H9 (cell line): ENCODE measurements around the gene CCDC148. TPM values are rescaled to one million over a fixed set of nuclear protein-coding genes. Genes with fewer than 3 reads are reported as not detected.

Source experiments
- DNase-seq: peaks from one replicate; pipeline ENCODE4 v3.0.0-alpha.2; 2017
- H2AFZ ChIP-seq: one replicate; pipeline ENCODE4 v1.6.1; 2013; ENCODE audit warnings: mild to moderate bottlenecking, low read length, control low read depth, moderate library complexity
- H2AK5ac ChIP-seq: 2 replicates; pipeline ENCODE4 v1.6.1; 2013; ENCODE audit warnings: low read length, control low read depth, mixed read lengths; ENCODE audit not compliant: insufficient read length
- H2BK120ac ChIP-seq: one replicate; pipeline ENCODE4 v1.6.1; 2013; ENCODE audit warnings: low read depth, mild to moderate bottlenecking, low read length, control low read depth, inconsistent platforms; ENCODE audit not compliant: poor library complexity, severe bottlenecking
- H2BK12ac ChIP-seq: 2 replicates; pipeline ENCODE4 v1.6.1; 2013; ENCODE audit warnings: low read length, control low read depth, mixed read lengths, low read depth; ENCODE audit not compliant: insufficient read length
- H2BK15ac ChIP-seq: 2 replicates; pipeline ENCODE4 v1.6.1; 2013; ENCODE audit warnings: low read depth, low read length, control low read depth
- H2BK20ac ChIP-seq: one replicate; pipeline ENCODE4 v1.6.1; 2013; ENCODE audit warnings: low read depth, mild to moderate bottlenecking, low read length, control low read depth, inconsistent platforms; ENCODE audit not compliant: poor library complexity, severe bottlenecking
- H2BK5ac ChIP-seq: 2 replicates; pipeline ENCODE4 v1.6.1; 2013; ENCODE audit warnings: low read length, control low read depth, mixed read lengths; ENCODE audit not compliant: insufficient read length
- H3K14ac ChIP-seq: 2 replicates; pipeline ENCODE4 v1.6.1; 2013; ENCODE audit warnings: low read length, control low read depth; ENCODE audit not compliant: insufficient read depth
- H3K18ac ChIP-seq: 2 replicates; pipeline ENCODE4 v1.6.1; 2013; ENCODE audit warnings: low read depth, mild to moderate bottlenecking, mixed read lengths, low read length, control low read depth; ENCODE audit not compliant: insufficient read length
- H3K23ac ChIP-seq: 2 replicates; pipeline ENCODE4 v1.6.1; 2013; ENCODE audit warnings: low read length, control low read depth, mixed read lengths, low read depth; ENCODE audit not compliant: insufficient read length
- H3K23me2 ChIP-seq: 2 replicates; pipeline ENCODE4 v1.6.1; 2013; ENCODE audit warnings: low read depth, mild to moderate bottlenecking, mixed read lengths, low read length, control low read depth; ENCODE audit not compliant: insufficient read length, poor library complexity, severe bottlenecking
- H3K27ac ChIP-seq: 2 replicates; pipeline ENCODE4 v1.5.1; 2013; ENCODE audit warnings: low read length, control low read depth, mixed read lengths, low read depth; ENCODE audit not compliant: insufficient read length
- H3K27me3 ChIP-seq: 2 replicates; pipeline ENCODE4 v1.6.1; 2013; ENCODE audit warnings: low read length, control low read depth, inconsistent platforms; ENCODE audit not compliant: insufficient read depth
- H3K4ac ChIP-seq: 2 replicates; pipeline ENCODE4 v1.6.1; 2013; ENCODE audit warnings: low read depth, mild to moderate bottlenecking, control low read depth, inconsistent platforms, low read length, moderate library complexity
- H3K4me1 ChIP-seq: 2 replicates; pipeline ENCODE4 v1.6.1; 2013; ENCODE audit warnings: low read length, control low read depth, inconsistent platforms; ENCODE audit not compliant: insufficient read depth
- H3K4me2 ChIP-seq: 2 replicates; pipeline ENCODE4 v1.6.1; 2013; ENCODE audit warnings: low read length, control low read depth, mixed read lengths; ENCODE audit not compliant: insufficient read length, insufficient read depth
- H3K56ac ChIP-seq: 2 replicates; pipeline ENCODE4 v1.6.1; 2013; ENCODE audit warnings: low read depth, mild to moderate bottlenecking, mixed read lengths, low read length, control low read depth; ENCODE audit not compliant: insufficient read length
- H3K79me1 ChIP-seq: 2 replicates; pipeline ENCODE4 v1.6.1; 2013; ENCODE audit warnings: low read depth, mild to moderate bottlenecking, moderate library complexity, low read length, control low read depth, inconsistent platforms; ENCODE audit not compliant: insufficient read depth, poor library complexity, severe bottlenecking
- H3K79me2 ChIP-seq: 2 replicates; pipeline ENCODE4 v1.6.1; 2013; ENCODE audit warnings: low read length, control low read depth, inconsistent platforms; ENCODE audit not compliant: insufficient read depth
- H3K9ac ChIP-seq: 2 replicates; pipeline ENCODE4 v1.6.1; 2013; ENCODE audit warnings: low read length, control low read depth, mixed read lengths; ENCODE audit not compliant: insufficient read length; ENCODE audit errors: extremely low read depth
- H3K9me3 ChIP-seq: one replicate; pipeline ENCODE4 v1.6.1; 2013; ENCODE audit warnings: low read depth, low read length, inconsistent platforms; ENCODE audit not compliant: control insufficient read depth
- H3T11ph ChIP-seq: one replicate; pipeline ENCODE4 v1.6.1; 2013; ENCODE audit warnings: mild to moderate bottlenecking, low read length, control low read depth, inconsistent platforms
- H4K20me1 ChIP-seq: one replicate; pipeline ENCODE4 v1.6.1; 2013; ENCODE audit not compliant: control insufficient read depth, insufficient read length, insufficient read depth
- H4K5ac ChIP-seq: 2 replicates; pipeline ENCODE4 v1.6.1; 2013; ENCODE audit warnings: low read depth, mild to moderate bottlenecking, mixed read lengths, low read length, control low read depth; ENCODE audit not compliant: insufficient read length
- H4K8ac ChIP-seq: replicated peaks from 2 replicates; pipeline ENCODE4 v1.6.1; 2013; ENCODE audit warnings: low read length, control low read depth, mixed read lengths, low read depth; ENCODE audit not compliant: insufficient read length
- H4K91ac ChIP-seq: 2 replicates; pipeline ENCODE4 v1.6.1; 2013; ENCODE audit warnings: low read depth, mild to moderate bottlenecking, moderate library complexity, mixed read lengths, low read length, control low read depth; ENCODE audit not compliant: insufficient read length
- H3K27ac Mint-ChIP-seq, 3 experiments: 2 replicates in 2 of 3; 3 replicates in 1 of 3; pipeline ENCODE4 v1.8.0; 2020 to 2021; ENCODE audit warnings: mixed read lengths in 3 of 3, mild to moderate bottlenecking in 1 of 3, moderate library complexity in 1 of 3
- H3K27me3 Mint-ChIP-seq: 2 replicates; pipeline ENCODE4 v1.8.0; 2021; ENCODE audit warnings: low read depth, mild to moderate bottlenecking, moderate library complexity, mixed read lengths
- H3K36me3 Mint-ChIP-seq, 3 experiments: 2 replicates in 2 of 3; 3 replicates in 1 of 3; pipeline ENCODE4 v1.8.0; 2020 to 2021; ENCODE audit warnings: low read depth in 3 of 3, mixed read lengths in 3 of 3; ENCODE audit not compliant: insufficient read depth in 1 of 3
- H3K4me1 Mint-ChIP-seq, 2 experiments: 2 replicates each; pipeline ENCODE4 v1.8.0; 2020; ENCODE audit warnings: mixed read lengths in 2 of 2
- H3K4me3 Mint-ChIP-seq, 2 experiments: 2 replicates in 1 of 2; 3 replicates in 1 of 2; pipeline ENCODE4 v1.8.0; 2020 to 2021; ENCODE audit warnings: mild to moderate bottlenecking in 2 of 2, mixed read lengths in 2 of 2, moderate library complexity in 1 of 2
- H3K9me3 Mint-ChIP-seq, 2 experiments: 2 replicates in 1 of 2; 3 replicates in 1 of 2; pipeline ENCODE4 v1.8.0; 2020; ENCODE audit warnings: mild to moderate bottlenecking in 2 of 2, mixed read lengths in 2 of 2, moderate library complexity in 1 of 2
- CTCF ChIP-seq: fragments of 200-600 bp; sonication (generic); conservative IDR thresholded peaks from 3 replicates; pipeline ENCODE4 v1.8.0; 2021; ENCODE audit warnings: antibody characterized with exemption, mild to moderate bottlenecking
- WGBS: extraction: QIAGEN DNeasy Blood & Tissue Kit; methylation state at CpG from one replicate; pipeline ENCODE4 v1.1.7; 2013; ENCODE audit warnings: missing lambda C conversion rate, low lambda C conversion rate, mixed read lengths; ENCODE audit not compliant: insufficient read length; ENCODE audit errors: extremely low coverage; 5-methylcytosine and 5-hydroxymethylcytosine counted together
- total RNA-seq: library from RNA; stranded (reverse); gene quantifications from 2 replicates; pipeline ENCODE4 v1.2.1, GENCODE V29; 2021

The CCDC148 gene
- total RNA-seq, 1 experiment from 2014 or later = 1.5 TPM

GRCh38 chr2:158207354-158207753 is 249.2 kb downstream of the CCDC148 start:
- Histone ChIP-seq H3K79me2 (no peaks in the 10 kb centered on the region), H3K14ac (no peak overlapping the region), H3K4ac (no peak overlapping the region), H3K56ac (no peak overlapping the region), H3K23me2 (no peaks in the 10 kb centered on the region), H3K9me3 (no peaks in the 10 kb centered on the region), H2BK5ac (no peak overlapping the region), H2AK5ac (no peak overlapping the region), H3T11ph (no peak overlapping the region), H2BK20ac (no peak overlapping the region), H3K79me1 (no peaks in the 10 kb centered on the region), H2BK120ac (no peak overlapping the region), H3K27ac (no peak overlapping the region), H3K4me2 (no peak overlapping the region), H3K4me1 (no peaks in the 10 kb centered on the region), H3K18ac (no peak overlapping the region), H2BK12ac (no peak overlapping the region), H4K91ac (no peak overlapping the region), H2AFZ (no peak overlapping the region), H3K9ac (no peak overlapping the region), H4K5ac (no peak overlapping the region), H4K20me1 (no peaks in the 10 kb centered on the region), H3K23ac (no peak overlapping the region), H3K27me3 (no peaks in the 10 kb centered on the region), H2BK15ac (no peak overlapping the region), H4K8ac (no peak overlapping the region)
- H3K4me3 Mint-ChIP-seq = no peak overlapping the region
- no peak for TF ChIP-seq CTCF
- no peaks in the 10 kb centered on the region for H3K9me3 Mint-ChIP-seq
- no peak for DNase-seq
- no CpG with 5 or more reads among the region's 1 CpG for WGBS
- no peaks in the 10 kb centered on the region; a peak in 1 of 7 replicates for H3K36me3 Mint-ChIP-seq
- no peak overlapping the region for H3K27ac Mint-ChIP-seq
- H3K4me1 Mint-ChIP-seq = no peaks in the 10 kb centered on the region
- H3K27me3 Mint-ChIP-seq = no peaks in the 10 kb centered on the region
